Adipose tissue (tissue), 3 donors: Measurements from ENCODE around the gene ACER1. TPM values are rescaled to one million over a fixed set of nuclear protein-coding genes. Genes with fewer than 3 reads are reported as not detected.
"Not testable (repeated sequence)": the region's sequence is repeated elsewhere in the genome, so short reads cannot be mapped to it uniquely, and the experiment has no call there.

Experiments used
- H3K27ac ChIP-seq: one replicate; pipeline ENCODE4 v1.5.1; 2013; ENCODE audit warnings: low read depth, low read length
- WGBS, 3 donors: extraction: QIAGEN DNeasy Blood & Tissue Kit; methylation state at CpG; one replicate each; pipeline ENCODE4 v1.1.7; 2013; 5-methylcytosine and 5-hydroxymethylcytosine counted together
- polyA plus RNA-seq, 3 donors: library from polyadenylated mRNA; stranded (reverse); fragments of 200-250 nt; gene quantifications; one replicate each; pipeline ENCODE4 v1.2.3, GENCODE V29; 2013
- donor health status: healthy with polysubstance abuse.
- donor health status: Bipolar disorder and iron deficiency.
- donor health status: healthy.

ACER1 gene, protein sequence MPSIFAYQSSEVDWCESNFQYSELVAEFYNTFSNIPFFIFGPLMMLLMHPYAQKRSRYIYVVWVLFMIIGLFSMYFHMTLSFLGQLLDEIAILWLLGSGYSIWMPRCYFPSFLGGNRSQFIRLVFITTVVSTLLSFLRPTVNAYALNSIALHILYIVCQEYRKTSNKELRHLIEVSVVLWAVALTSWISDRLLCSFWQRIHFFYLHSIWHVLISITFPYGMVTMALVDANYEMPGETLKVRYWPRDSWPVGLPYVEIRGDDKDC
- polyA plus RNA-seq = under 1 TPM in 1 of 3 donors, not detected in 2; 0.04 TPM

DNA sequence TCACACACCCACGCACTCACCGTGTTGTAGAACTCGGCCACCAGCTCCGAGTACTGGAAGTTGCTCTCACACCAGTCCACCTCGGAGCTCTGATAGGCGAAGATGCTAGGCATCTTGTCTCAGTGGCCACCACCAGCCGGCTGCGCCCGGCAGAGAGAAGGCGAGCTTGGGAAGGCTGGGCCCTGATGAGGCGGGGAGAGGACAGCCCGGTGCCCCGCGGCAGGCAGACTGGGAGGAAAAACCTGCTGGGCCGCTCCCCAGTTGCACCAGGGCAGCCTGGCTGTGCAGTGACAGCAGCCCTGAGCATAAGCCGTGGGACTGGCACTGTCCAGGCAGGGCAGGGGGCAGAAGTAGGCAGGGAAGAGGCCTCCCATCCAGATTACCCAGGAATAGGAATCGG lies at the start of gene ACER1:
Gene ACER1 (minus strand): TSS at position 174 of the 400 bp plus-strand sequence. CDS start 61 bp downstream, at position 113.
- H3K27ac ChIP-seq = no peak within 1 kb of the TSS
- 60 to 81% (median 81%) methylated on average over 17 of the region's 17 CpGs for WGBS, 3 donors

DNA sequence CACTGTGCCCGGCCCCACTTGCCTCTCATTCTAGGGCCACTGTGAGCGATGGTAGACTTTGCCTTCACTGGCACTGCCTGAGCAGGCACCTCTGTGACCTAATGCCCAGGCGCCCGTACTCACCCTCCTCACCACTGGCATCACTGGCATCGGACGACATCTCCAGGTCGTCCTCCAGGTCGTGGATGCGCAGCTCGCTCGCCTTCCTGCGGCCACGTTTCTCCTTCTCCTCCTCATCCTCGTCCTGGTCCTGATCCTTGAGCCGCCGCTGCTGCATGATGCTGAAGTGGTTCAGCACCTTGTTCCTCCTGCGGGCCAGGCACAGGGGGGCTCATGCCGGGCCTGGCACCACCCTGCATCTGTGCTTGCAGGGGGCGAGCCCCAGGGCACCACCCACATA lies 49.8 kb upstream of the ACER1 start:
- no peak overlapping the region for H3K27ac ChIP-seq
- 92 to 97% (median 96%) methylated on average over 19 of the region's 19 CpGs for WGBS, 3 donors

DNA sequence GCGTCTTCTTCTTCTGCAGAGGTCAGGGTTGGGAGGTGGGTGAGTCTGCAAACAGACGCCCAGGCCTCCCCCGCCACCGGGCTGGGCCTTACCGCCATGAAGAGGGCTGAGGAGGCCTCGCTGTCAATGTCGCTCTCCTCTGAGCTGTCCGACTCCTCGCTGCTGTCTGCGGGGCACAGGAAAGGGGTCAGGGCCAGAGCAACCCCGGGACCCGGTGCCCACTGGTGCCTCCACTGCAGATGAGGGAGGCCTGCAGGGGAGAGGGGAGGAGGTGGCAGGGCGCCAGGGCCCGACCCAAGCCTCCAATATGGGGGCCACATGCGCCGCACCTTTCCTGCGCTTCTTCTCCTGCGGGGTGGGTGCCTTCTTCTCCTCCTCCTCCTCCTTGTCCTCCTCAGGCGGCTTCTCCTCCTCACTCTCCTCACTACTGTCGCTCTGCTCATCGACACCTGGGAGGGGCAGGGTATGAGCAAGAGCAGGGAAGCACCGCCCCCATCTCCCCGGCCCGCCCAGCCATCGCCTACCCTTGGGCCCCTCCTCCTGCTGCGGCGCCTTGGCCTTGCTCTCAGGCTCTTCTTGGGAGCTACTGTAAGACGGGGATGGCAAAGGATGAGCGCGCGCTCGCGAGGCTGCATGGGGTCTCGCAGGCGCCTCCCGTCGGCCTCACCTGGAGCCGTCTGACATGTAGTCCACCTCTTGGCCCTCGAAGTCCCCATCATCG lies 47.8 kb upstream of the ACER1 start:
- no peak overlapping the region for H3K27ac ChIP-seq
- 95 to 97% (median 97%) methylated on average over 30 to 40 of the region's 40 CpGs for WGBS, 3 donors

DNA sequence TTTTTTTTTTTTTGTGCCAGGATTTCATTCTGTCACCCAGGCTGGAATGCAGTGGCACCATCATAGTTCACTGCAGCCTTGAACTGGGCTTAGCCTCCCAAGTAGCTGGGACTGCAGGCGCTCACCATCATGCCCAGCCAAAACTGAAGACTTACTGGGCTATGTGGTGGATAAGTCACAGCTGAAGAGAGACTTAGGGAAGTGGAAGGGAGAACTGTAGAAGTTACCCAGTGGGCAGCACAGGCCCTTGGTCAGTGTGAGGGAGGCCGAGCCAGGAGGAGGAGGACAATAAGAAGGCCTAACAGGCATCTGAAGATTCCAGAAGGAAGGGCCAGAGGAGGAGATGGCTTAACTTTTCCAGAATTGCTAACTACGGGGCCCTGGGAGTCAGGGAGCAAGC lies 46.3 kb upstream of the ACER1 start:
- WGBS, 3 donors = 80 to 100% (median 97%) methylated on average over 3 of the region's 3 CpGs
- H3K27ac ChIP-seq = no peak overlapping the region

DNA sequence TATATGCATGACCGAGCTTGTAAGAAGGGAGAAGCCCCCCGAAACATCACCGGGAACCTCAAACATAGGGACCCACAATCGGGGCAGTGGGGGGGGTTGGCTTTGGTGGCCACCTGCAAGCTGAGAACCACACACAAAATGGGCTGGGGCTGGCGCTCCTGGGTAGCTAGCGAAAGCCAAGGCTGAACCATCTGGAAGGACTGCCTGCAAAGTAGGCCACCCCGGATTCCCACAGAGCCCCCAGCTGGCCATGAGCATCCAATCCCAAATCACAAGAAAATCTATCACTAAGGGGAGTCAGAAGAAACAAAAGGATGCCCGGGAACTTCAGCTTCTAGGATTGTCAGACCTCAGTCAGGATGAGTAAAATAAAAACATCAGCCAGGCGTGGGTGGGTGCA lies 45.1 kb upstream of the ACER1 start:
- 85 to 92% (median 90%) methylated on average over 9 of the region's 9 CpGs for WGBS, 3 donors
- H3K27ac ChIP-seq = no peak overlapping the region

DNA sequence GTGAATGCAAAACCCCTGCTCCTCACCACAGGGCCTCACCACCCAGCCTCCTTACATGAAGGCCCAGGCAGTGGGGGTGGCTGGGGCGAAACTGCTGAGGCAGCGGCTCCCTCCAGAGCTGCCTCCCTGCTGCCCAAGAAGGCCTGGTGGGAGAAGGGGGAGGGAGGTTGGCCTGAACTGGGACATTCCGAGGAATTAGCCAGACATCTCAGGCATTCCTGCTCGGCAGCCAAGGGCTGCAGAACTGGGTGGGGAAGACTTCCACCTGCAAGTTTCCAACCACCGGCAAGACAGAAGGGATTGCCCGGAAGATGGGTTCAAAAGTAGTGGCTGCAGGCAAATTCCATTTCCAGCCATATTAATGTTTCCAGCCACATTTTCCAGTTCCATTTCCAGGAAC lies 44.6 kb upstream of the ACER1 start:
- 54 to 90% (median 72%) methylated on average over 6 of the region's 6 CpGs for WGBS, 3 donors
- H3K27ac ChIP-seq = no peak overlapping the region

DNA sequence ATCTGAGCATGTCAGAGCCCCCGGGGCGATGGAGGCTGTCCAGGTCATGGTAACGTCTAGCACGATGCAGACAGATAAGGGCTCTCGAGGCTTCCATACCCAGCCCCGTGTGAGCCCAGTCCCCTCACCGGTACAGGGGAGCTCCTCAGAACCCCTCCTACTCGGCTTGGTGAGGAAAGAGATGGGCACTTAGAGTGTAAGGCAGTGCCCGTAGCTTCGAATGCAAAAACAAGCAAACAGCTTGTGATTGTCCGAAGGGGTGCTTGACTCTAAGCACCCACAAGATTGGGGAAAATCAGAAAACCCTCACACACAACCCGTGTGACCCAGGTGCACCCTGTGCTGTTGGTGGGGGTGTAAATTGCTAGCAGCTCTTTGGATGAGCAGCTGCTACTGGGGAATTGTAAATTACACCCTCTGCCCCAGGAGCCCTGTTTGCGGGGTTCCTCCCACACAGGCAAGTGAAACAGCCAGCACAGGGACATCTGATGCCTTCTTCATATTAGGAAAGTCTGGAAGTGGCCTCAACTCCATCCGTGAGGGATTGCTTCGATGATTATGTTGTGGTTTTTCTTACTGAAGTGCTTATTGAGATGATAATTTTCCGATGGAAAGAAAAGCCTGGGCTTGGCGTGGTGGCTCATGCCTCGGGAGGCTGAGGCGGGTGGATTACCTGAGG lies 43.2 kb upstream of the ACER1 start:
- 70 to 78% (median 76%) methylated on average over 19 of the region's 19 CpGs for WGBS, 3 donors
- H3K27ac ChIP-seq = no peak overlapping the region

DNA sequence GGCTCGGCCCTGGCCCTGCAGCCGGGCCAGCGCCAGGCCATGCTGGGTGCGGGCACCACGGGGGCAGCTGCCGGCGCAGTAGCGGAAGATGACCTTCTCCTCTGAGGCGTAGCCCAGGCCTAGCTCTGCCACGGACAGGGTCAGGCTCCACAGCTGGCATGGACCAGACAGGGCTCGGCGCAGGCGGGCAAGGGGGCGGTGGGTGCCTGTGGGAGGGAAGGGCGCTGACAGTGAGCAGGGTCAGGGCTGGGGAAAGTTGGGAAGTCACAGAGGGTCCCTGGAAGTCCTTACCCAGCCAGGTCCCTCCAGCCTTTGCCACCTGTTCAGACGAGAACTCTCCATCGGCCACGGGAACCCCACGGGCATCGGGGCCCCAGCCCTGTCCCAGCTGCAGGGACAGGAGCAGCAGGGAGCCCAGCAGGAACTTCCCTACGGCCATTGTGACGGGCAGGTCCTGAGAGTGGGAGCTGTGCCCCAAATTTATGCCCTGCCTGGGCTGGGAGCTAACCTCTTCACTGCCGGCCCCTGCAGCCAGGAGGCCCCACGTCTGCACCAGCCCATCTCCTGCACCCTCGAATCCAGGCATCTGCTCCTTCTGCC lies 42.1 kb upstream of the ACER1 start, which contains the start of gene PSPN:
Gene PSPN (minus strand): TSS at position 523 of the 600 bp plus-strand sequence. CDS start 84 bp downstream, at position 439.
- no peak within 1 kb of the TSS for H3K27ac ChIP-seq
- WGBS, 3 donors = 90 to 92% (median 90%) methylated on average over 23 to 25 of the region's 25 CpGs

DNA sequence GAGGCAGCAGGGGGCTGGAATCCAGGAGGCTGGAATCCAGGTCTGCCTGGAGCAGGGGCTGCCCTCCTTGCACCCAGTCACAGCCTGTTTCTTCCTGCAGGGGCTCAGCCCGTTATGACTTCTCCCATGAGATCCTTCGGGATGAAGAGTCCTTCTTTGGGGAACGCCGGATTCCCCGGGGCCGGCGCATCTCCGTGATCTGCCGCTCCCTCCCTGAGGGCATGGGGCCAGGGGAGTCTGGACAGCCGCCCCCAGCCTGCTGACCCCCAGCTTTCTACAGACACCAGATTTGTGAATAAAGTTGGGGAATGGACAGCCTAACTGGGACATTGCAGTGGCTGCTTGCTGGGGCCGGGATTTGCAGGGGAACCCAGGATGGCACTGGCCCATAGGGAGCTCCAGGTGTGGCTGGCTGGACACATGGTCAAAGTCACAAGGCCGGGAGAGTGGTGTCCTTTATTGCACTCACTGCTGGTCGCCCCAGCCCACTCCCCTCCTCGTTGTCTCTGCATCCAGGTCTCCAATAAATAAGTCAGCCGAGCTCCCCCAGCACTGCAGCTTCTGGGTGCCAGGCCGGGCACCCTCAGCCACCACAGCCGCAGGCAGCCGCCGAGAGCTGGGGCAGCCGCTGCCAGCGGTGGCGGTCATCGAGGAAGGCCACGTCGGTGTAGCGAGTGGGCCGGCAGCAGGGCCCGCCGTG lies 41.4 kb upstream of the ACER1 start:
- H3K27ac ChIP-seq = no peak overlapping the region
- WGBS, 3 donors = 89 to 92% (median 90%) methylated on average over 25 to 29 of the region's 29 CpGs

DNA sequence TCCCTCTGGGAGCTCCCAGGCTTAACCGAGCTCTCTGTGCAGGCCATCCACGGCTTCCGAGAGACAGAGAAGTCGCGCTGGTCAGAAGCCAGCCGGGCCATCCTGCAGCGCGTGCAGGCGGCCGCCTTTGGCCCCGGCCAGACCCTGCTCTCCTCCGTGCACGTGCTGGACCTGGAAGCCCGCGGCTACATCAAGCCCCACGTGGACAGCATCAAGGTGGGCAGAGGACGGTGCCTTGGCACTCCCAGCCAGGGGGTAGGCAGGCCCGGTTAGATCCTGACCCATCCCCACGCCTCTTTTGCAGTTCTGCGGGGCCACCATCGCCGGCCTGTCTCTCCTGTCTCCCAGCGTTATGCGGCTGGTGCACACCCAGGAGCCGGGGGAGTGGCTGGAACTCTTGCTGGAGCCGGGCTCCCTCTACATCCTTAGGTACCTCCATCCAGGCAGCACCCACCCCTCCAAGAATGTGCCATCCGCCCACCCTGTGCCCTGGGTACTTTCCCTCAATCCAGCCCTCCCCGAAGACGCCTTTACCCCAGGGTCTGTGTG lies 40.8 kb upstream of the ACER1 start:
- H3K27ac ChIP-seq = no peak overlapping the region
- WGBS, 3 donors = 65 to 68% (median 66%) methylated on average over 29 of the region's 29 CpGs

DNA sequence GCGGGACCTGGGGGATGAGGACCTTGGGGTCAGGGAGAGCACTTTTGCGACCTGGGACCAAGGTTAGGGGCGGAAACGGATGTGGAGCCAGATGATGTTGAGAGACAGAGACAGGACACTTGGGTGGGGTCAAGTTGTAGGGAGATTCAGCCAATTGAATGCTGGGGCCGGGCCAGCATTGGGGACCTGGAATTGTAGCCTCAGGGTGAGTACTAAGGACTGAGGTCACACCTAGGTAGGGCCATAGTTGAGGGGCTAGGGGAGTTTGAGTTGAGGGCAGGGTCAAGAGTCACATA lies 40.3 kb upstream of the ACER1 start:
- no peak overlapping the region for H3K27ac ChIP-seq
- 30 to 38% (median 31%) methylated on average over 5 of the region's 5 CpGs for WGBS, 3 donors

DNA sequence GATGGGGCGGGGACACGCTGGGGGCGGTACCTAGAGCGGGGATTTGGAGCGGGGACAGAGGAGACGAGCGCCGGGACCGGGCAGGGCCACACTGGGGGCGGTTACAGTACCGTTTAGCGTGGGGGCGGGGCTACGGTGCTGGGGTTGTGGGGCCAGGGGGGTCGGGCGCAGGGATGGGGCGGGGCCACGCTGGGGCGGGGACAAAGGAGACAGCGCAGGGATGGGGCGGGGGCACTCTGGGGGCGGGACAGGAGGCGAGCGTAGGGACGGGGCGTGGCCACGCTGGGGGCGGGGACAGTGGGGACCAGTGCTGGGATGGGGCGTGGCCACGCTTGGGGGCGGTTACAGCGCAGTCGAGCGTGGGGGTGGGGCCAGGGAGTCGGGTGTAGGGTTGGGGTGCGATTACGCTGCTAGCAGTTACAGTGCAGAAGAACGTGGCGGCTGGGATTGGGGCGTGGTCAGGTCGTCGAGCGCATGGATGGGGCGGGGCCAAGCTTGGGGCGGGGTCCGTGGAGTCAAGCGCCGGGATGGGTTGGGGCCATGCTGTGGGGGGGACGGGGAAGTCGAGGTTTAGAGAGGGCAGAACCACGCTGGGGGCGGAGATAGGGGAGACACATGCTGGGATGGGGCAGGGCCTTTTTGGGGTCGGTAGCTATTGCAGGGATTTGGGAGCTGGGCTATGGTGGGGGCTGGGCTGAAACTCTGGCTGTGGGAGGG lies 39.8 kb upstream of the ACER1 start:
- no peak overlapping the region for H3K27ac ChIP-seq
- 1 to 2% (median 1%) methylated on average over 46 to 53 of the region's 53 CpGs for WGBS, 3 donors

DNA sequence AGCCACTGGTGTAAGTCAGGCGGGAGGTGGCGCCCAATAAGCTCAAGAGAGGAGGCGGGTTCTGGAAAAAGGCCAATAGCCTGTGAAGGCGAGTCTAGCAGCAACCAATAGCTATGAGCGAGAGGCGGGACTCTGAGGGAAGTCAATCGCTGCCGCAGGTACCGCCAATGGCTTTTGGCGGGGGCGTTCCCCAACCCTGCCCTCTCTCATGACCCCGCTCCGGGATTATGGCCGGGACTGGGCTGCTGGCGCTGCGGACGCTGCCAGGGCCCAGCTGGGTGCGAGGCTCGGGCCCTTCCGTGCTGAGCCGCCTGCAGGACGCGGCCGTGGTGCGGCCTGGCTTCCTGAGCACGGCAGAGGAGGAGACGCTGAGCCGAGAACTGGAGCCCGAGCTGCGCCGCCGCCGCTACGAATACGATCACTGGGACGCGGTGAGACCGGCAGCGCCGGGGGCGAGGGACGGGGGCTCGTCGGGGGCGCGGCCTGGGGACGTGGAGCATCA lies 39.2 kb upstream of the ACER1 start, which contains the start of gene ALKBH7:
Gene ALKBH7 (plus strand): TSS at position 201 of the 502 bp plus-strand sequence. CDS start 27 bp downstream, at position 228.
- no peak within 1 kb of the TSS for H3K27ac ChIP-seq
- WGBS, 3 donors = 0 to 1% (median 1%) methylated on average over 38 to 47 of the region's 47 CpGs

DNA sequence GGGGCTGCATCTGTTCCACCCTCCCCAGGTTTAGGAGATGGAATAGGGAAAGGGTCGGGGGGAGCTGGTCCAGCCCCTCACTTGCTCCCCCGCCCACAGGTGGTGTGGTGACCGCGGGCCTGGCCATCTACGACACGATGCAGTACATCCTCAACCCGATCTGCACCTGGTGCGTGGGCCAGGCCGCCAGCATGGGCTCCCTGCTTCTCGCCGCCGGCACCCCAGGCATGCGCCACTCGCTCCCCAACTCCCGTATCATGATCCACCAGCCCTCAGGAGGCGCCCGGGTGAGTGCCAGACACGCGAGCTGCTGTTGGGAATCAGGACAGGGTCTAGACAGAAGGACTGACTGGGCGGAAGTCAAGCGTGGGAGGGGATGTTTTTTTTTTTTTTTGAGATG lies 30.9 kb upstream of the ACER1 start:
- 93 to 98% (median 96%) methylated on average over 21 of the region's 21 CpGs for WGBS, 3 donors
- H3K27ac ChIP-seq = no peak overlapping the region

DNA sequence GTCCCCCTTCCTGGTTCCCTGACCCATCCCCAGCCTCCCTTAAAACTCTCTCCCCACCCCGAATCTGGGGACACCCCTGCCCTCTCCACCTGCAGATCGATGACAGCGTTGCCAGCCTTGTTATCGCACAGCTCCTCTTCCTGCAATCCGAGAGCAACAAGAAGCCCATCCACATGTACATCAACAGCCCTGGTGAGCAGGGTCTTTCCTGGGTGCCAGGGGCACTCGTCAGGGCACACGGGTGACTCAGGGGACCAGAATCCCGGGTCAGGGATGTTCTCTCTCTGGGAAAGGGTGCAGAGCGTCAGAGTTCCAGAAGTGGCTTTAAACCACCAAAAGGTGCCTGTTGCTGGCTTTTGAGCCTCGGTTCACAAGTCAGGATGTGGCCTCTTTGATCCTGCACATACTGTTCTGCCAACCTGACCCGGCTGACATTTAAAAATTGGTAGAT lies 29.0 kb upstream of the ACER1 start:
- WGBS, 3 donors = 26 to 28% (median 27%) methylated on average over 11 of the region's 11 CpGs
- peak overlapping the region; percentile 76 for H3K27ac ChIP-seq

DNA sequence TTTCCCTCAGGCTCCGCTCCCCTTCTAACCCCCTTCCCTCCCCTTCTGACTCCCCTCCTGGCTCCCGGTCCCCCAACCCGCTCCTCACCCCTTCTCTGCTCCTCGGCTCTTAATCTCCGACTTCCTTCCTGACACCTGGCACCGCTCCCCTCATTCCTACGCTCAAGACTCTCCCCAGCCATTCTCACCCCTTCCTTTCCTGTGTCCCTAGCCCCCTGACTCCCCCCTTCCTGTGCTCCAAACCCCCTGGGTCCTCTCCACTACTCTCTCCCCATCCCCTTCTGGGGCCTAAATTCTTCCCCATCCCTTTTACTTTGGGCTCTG lies 28.6 kb upstream of the ACER1 start:
- peak overlapping the region; percentile 76 for H3K27ac ChIP-seq
- WGBS, 3 donors = 0 to 4% (median 0%) methylated on average over 6 to 7 of the region's 7 CpGs

DNA sequence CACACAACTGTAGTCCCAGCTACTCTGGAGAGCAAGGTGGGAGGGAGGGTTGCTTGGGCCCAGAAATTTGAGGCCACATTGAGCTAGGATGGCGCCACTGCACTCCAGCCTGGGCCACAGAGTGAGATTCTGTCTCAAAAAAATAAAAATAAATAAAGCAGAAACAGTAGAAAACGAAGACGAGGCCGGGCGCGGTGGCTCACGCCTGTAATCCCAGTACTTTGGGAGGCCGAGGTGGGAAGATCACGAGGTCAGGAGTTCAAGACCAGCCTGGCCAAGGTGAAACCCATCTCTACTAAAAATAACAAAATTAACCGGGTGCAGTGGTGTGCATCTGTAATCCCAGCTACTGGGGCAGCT lies 27.4 kb upstream of the ACER1 start:
- not testable (repeated sequence) for H3K27ac ChIP-seq
- 94 to 96% (median 95%) methylated on average over 10 of the region's 10 CpGs for WGBS, 3 donors
